Fibroblast of skin of left quadriceps (primary cell): ENCODE data around the gene INHBC.

Source experiments
- DNase-seq, 2 experiments: peaks; one replicate each; pipeline ENCODE4 v3.0.0-alpha.2; 2013; ENCODE audit warnings: low read depth in 2 of 2

INHBC gene

GRCh38 chr12:57454566-57455373 lies 20.2 kb downstream of the INHBC start, which contains the start of gene INHBE:
INHBE (plus strand) TSS chr12:57455307; CDS start chr12:57455537, 230 bp downstream.
- peak; percentile 94 to 96 for DNase-seq

- no peak for DNase-seq
These were observed 21.0 kb downstream of the INHBC start for GRCh38 chr12:57455374-57456144.

DNA sequence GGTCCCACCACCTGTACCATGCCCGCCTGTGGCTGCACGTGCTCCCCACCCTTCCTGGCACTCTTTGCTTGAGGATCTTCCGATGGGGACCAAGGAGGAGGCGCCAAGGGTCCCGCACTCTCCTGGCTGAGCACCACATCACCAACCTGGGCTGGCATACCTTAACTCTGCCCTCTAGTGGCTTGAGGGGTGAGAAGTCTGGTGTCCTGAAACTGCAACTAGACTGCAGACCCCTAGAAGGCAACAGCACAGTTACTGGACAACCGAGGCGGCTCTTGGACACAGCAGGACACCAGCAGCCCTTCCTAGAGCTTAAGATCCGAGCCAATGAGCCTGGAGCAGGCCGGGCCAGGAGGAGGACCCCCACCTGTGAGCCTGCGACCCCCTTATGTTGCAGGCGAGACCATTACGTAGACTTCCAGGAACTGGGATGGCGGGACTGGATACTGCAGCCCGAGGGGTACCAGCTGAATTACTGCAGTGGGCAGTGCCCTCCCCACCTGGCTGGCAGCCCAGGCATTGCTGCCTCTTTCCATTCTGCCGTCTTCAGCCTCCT lies 21.6 kb downstream of the INHBC start:
- no peak for DNase-seq

- no peak for DNase-seq
These were observed 22.3 kb downstream of the INHBC start for GRCh38 chr12:57456737-57457490.

DNA sequence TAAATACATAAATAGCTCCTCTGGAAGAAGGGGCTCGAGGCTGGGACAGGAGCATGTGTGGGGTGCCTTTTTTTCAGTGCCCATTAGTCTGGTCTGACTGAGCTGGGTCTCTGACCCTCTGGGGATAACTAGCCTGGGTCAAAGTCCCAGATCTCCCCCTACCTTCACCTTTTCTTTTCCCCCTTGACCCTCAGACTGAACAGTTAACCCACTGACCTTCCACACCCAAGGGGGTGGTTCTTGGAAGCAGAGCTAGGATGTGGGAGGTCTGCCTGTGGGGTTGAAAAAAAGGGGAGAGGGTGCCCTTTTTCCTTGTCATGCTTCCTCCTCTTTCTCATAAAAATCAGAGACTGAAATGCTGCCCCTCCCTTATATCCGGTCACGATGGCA lies 24.1 kb downstream of the INHBC start:
- no peak for DNase-seq

- DNase-seq: peak; percentile 93 to 94
These were observed 24.6 kb downstream of the INHBC start for GRCh38 chr12:57459055-57459749.

- no peak for DNase-seq
These were observed 25.3 kb downstream of the INHBC start, which contains the start of gene GLI1 for GRCh38 chr12:57459750-57460467. GLI1 (plus strand) TSS chr12:57459785; CDS start chr12:57463692, 3,907 bp downstream.

DNA sequence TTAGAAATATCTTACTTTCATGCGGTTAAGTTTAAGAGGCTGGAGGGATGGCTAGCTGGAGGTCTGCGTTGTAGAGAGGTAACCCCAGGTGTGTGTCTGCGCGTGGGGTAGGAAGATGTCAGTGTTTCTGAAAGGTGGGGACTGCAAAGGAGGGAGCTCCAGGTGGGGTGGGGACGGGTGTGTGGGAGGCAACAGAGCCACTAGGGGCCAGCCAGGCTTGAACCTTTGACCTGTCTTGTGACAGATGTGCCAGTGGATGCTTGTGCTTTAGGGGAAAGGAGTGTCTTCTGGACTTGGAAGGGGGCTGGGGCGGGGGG lies 25.8 kb downstream of the INHBC start:
- DNase-seq: no peak

DNA sequence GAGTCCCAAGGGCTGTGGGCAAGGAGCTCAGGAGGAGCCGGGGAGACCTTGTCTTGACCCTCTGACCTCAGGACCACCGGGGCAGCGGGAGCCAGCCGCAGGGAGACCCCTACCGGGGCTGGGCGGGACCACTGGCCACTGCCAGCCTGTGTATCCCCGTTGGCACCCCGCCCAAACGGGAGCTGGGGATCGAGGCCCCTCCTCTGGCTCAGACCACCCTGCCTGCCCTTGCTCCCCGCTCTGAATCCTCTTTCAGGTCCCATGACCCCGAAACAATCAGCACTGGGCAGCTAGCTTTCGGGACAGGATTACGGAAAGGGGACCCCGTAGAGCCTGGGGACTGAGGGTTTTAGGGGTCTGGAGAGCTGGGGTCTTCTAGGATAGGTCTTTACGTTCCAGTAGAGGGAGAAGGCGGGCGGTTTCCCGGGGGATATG lies 26.3 kb downstream of the INHBC start:
- DNase-seq: no peak

DNA sequence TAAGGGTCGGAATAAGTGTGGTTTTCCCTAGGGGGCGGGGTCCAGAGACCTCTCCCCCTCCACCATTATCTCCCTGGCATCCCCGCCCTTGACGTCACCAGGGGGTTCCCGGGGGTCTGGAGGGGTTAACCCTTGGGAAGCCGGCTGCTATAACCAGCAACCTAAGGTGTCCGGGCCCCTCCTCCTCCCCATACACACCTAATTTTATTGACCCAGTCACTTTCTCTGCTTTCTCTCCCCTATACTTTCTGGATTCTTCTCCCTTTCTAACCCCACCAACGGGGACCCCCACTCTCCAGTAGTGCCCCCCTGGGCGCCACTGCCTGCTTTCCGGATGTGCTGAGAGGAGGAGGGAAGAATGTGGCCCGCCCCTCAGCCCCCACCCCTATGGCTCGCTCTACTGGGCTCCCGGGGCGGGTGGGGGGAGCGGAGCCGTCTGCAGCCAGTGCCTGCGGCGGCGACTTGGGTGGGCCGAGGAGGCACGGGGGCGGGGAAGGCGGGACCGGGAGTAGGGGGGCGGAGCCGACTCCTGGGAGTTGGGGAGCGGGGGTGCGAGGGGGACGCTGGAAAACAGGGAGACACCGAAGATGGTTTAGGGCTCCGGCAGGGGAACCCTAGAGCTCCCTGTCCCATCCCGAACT lies 26.8 kb downstream of the INHBC start:
- DNase-seq: peak; percentile 64 to 68

- peak; percentile 37 to 40 for DNase-seq
These were observed 27.3 kb downstream of the INHBC start for GRCh38 chr12:57461917-57462250.

- peak; percentile 88 to 91 for DNase-seq
These were observed 27.8 kb downstream of the INHBC start for GRCh38 chr12:57462251-57462911.

GRCh38 chr12:57462912-57463253 lies 28.3 kb downstream of the INHBC start:
- DNase-seq: no peak

DNA sequence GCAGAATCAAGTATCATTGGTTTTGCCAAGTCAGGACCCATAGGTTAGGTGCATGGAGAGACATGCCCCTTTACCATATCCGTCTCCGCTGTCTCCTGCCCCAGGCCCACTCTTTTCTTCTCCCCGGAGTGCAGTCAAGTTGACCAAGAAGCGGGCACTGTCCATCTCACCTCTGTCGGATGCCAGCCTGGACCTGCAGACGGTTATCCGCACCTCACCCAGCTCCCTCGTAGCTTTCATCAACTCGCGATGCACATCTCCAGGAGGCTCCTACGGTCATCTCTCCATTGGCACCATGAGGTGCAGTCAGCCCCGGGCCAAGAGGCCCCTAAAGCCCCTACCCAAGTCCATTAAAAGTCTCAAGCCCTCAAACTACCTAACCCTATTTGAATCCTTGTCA lies 30.0 kb downstream of the INHBC start:
- DNase-seq: no peak

GRCh38 chr12:57465030-57465746 lies 30.6 kb downstream of the INHBC start:
- DNase-seq: no peak

DNA sequence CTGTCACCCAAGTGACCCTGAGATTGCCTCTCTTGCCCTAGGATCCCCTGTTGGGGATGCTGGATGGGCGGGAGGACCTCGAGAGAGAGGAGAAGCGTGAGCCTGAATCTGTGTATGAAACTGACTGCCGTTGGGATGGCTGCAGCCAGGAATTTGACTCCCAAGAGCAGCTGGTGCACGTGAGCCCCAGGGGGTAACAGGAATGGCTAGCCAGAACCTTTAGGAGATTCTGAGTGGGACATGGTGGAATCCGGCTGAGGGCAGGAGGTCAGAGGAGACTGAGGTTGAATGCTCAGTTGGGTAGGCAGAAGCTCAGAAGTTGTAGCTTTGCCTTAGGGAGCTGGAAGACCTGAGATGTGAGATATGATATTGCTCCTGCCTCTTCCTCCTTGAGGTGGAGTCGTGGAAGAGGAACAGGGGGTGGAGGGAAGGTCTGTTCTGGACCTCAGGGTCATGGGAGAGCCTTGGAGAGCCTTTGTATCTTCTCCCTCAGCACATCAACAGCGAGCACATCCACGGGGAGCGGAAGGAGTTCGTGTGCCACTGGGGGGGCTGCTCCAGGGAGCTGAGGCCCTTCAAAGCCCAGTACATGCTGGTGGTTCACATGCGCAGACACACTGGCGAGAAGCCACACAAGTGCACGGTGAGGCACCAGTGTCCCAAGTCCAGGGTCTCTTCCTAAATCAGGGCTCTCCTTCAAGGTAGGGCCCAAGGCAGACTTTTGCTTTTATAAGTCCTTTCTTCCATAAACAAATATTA lies 31.3 kb downstream of the INHBC start:
- DNase-seq: no peak

- no peak for DNase-seq
These were observed 32.8 kb downstream of the INHBC start for GRCh38 chr12:57467212-57467874.

DNA sequence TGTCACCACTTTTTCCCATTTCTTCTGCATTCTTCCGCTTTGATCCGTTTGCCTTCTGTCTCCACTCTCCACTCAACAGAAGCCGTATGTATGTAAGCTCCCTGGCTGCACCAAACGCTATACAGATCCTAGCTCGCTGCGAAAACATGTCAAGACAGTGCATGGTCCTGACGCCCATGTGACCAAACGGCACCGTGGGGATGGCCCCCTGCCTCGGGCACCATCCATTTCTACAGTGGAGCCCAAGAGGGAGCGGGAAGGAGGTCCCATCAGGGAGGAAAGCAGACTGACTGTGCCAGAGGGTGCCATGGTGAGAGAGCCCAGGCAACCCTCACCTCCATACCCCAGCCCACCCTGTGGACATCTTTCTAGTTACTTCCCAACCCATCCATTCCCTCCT lies 33.3 kb downstream of the INHBC start:
- no peak for DNase-seq
